HG02981 (cell line): ENCODE measurements around the gene CDKN2D.

ENCODE experiments used
- ATAC-seq: cut with Tn5 transposase; IDR thresholded peaks from one replicate; pipeline ENCODE4 v1.9.1; 2021; ENCODE audit warnings: mild to moderate bottlenecking, moderate library complexity; ENCODE audit not compliant: unreplicated experiment

CDKN2D gene

DNA sequence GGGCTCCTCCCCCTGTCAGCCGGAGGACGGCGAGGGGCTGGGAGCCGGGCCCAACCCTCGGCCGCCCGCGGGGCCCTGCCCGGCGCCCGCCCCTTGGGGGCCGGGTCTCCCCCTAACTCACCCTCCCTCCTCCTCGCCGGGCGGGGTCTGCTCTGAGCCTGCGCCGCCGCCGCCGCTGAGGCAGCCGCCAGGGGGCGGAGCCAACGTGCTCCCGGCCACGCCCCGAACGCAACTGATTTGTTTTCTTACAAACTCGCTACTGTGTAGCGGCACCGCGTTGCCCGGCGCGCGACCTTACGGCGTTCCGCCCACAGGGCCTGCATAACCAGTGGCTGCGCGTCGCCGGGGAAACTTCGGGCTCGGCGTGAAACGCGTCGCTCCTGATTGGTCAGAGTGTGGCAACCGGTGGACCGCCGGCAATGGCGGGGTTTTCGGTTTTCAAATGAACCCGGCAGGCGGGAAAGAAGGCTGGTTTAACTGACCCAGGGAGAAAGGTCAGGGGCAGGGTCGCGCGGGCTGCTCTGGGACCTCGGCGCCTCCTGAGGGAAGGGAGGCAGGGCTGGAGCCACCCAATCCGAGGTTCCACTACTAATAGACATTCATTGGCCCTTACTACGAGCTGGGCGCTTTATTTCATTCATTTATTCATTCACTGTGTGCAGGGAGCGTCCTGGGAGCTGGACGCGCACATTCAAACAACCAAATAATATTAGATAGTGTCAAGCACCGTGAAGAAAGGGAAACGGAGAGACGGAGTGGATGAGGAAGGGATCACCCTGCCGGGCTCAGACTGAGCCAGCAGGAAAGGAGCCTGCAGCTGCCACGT, at the start of gene CDKN2D:
TSS of gene CDKN2D (minus strand) at position 154 of the 826 bp plus-strand sequence. CDS start 326 bp downstream, outside the sequence.
- peak; percentile 57 for ATAC-seq

DNA sequence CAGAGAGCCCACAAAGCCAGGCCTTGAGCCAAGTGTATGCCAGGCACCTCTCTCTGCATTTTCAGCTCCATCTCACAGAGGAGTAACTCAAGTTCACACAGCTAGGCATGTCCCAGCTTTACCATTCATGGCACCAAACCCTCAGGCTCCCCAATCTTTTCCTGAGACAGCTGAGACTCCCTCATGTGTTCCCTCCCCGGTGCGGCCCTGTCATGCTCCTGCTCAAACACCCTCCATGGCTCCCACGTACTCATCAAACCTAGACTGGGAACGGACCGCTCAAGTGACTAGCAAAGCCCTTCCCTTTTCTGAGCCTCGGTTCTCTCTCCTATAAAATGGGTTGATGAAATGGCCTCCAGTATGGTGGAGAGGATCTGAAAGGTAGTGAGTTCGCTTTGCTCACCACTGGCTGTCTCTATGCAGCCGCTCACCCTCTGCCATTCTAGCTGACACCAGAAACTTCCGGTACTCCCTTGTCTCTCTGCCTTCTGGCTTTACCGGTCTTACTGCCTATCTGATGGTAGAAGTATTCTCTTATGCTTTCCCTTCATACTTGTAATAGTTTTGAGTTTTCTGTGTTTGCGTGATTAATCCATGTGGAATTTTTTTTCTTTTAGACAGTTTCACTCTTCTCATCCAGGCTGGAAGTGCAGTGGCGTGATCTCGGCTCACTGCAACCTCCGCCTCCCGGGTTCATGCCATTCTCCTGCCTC, 48.8 kb upstream of the CDKN2D start:
- no peak for ATAC-seq

DNA sequence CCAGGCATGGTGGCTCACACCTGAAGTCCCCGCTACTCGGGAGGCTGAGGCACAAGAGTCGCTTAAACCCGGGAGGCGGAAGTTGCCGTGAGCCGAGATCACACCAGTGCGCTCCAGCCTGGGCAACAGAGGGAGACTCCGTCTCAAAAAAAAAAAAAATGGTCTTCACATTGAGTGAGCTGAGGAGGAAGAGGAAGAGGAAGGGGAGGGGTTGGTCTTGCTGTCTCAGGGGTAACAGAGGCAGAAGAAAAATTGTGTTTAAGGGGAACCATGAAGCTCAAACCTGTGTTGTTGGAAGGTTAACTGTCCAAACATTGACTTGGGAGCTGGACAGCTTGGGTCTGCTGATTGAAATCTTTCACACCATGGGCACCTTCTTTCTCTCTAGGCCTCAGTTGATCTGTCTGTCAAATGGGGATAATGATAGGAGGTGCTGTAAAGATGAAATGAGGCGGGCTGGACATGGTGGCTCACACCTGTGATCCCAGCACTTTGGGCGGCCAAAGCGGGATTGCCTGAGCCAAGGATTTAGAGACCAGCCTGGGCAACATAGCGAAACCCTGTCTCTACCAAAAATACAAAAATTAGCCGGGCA, 46.7 kb upstream of the CDKN2D start:
- ATAC-seq = no peak

DNA sequence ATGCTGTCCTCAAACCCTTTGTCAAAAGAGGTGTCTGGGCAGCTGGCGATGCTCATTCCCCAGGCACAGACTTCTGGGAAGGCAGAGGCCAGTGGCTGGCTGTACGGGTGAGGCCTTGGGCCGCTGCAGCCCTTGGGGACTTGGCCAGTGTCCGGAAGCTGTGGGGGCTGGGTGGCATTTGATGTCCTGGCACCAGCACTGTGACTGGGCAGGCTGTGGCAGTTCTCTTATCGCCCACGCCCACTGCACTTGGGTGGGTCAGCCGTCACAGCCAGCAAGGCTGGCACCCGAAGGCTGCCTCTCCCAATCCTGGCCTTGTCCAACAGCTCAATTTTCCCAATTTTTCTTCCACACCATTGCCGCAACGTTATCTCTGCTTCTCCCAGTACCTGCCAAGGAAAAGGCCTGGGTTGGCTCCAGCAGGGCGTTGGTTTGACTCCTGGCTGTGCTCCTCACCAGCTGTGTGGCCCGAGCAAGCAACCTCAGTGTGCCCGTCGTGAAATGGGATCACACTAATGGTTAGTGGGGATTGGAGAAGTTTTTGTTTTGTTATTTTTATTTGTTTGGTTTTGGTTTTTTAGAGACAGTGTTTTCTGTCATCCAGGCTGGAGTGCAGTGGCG, 43.8 kb upstream of the CDKN2D start:
- ATAC-seq = no peak

DNA sequence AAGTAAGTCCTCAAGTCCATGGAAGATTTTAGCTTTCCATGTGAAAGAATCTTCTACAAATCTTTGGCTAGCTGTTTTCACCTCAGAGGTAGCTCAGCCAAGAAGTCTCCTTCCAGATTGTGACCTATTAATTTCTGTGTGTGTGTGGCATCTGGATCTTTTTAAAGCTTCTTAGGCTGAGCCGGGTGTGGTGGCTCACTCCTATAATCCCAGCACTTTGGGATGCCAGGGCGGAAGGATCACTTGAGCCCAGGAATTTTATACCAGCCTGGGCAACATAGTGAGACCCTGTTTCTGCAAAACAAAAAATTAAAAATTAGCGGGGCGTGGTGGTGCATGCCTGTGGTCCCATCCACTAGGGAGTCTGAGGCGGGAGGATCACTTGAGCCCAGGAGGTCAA, 43.1 kb upstream of the CDKN2D start:
- ATAC-seq = no peak

DNA sequence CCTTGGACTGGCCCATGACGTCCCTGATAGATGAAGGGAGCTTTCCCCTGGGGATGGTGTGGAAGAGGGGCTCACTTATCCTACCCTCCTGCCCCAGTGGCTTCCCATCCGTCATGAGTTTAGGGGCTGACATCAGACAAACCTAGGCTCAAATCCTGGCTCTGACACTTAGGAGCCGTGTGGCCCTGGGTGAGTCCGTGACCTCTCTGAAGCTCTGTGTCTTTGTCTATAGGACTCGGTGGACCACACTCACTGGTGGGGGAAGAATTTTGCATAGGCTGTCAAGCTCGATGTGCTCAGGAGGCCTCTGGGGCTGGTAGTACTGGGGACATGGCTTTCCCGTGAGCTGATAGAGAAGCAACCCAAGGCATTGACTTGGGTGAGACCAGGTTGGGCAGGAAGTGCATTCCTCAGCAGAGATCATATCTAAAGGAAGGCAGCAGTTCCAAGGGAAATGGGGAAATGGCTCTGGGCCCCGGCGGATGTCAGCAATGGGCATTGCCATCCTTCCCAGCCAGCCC, 35.7 kb upstream of the CDKN2D start:
- peak; percentile 31 for ATAC-seq

DNA sequence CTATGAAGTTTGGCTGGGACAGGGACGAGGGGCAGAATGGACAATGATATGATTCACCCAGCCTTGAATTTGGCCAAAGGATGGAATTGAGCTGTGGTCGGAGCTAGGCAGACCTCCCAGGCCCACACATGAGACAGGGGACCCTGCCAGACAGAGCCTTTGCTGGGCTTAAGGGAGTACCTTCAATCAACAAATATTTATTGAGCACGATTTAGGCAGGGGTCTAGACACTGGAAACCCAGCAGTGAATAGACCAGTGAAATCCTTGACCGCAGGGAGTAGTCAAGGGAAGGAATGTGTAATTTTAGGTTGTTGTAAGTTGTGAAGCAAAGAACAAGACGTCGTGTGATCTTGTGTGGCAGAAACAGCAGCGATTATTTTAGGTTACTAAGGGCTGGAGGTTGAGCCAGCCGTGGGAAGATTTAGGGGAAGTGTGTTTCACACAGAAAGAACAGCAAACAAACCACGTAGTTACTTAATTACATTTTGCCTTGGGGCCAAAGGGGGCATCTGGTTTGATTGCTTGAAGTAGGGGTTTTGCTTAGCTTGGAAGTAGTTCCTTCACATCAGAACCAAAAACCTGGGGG, 35.2 kb upstream of the CDKN2D start:
- peak; percentile 29 for ATAC-seq

DNA sequence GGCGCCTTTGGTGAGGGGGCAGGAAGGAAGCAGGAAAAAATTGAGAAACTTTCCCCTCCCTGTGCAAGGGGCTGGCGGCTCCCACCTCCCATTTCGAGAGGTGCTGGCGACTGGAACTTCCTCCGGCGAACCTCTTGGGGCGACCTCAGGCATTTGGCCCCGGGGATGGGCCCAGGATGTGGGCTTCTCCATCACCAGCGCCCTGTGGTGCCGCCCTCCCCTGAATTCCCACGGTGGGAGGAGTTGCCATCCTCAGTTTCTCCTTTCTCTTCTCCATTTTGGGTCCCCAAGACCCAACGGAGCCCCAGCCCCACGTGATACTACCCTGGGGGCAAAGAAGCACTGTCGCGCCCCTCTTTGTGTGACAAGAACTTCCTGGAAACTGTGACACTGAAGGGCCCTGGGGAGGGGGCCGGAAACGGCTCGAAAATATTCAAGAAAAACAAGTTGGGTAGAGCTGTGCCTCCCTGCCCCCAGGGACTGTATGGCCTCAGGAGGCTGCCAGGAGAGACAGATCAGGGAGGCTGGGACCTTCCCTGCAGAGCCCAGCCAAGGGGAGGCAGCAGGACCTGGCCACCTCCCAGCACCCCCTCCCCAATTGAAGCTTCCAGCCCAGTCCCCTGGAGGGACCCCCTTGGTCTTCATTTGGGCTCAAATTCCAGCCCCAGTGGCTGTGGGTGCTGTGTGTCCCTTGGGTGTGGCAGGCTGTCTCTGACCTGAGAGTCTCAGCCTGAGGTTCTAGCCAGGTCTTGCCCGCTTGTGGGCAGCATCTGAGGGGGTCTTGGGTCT, 34.5 kb upstream of the CDKN2D start:
- peak; percentile 38 for ATAC-seq

DNA sequence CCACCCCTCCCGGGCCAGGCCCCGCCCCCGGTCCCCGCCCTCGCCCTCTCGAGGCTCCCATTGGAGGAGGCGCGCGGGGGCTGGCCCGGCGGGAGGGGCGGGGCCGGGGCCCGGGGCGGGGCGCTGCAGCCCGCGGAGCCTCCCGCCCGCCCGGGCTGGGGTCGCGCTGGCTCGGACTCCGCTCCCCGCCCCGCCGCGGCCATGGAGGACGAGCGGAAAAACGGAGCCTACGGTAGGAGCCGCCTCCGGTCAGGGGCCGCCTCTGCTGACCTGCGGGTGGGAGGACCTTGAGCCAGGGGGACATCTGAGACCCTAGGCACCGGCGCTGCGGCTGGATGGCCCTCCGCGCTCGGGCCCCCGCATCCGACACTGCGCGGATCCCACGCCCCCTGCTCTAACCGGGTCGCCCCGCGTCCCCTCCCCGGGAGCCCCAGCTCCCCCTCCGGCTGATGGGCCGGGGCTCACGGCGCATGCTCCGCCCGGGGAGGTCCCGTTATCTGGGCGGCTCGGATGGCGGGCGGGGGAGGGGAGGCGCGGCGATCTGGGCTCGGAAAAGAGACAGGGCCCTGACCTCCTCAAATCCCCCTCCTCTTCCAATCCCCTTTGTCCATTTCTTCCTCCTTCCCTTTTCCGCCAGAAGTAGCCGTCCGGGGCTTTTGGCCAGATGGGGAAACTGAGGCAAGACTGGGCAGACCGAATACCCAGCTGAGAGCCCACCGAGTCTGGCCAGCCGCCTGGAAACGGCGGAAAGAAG, 33.7 kb upstream of the CDKN2D start:
- peak; percentile 46 for ATAC-seq

DNA sequence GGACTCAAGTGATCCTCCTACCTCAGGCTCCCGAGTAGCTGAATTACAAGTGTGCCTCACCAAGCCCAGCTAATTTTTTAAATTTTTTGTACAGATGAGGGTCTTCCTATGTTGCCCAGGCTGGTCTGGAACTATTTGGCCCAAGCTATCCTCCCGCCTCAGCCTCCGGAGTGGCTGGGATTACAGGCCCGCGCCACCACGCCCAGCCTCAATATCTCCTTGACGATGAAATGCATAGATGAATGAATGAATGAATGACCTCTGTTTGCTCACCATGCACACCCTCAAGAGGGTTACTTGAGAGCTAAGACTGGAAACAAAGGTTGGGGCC, 33.2 kb upstream of the CDKN2D start:
- ATAC-seq = no peak

DNA sequence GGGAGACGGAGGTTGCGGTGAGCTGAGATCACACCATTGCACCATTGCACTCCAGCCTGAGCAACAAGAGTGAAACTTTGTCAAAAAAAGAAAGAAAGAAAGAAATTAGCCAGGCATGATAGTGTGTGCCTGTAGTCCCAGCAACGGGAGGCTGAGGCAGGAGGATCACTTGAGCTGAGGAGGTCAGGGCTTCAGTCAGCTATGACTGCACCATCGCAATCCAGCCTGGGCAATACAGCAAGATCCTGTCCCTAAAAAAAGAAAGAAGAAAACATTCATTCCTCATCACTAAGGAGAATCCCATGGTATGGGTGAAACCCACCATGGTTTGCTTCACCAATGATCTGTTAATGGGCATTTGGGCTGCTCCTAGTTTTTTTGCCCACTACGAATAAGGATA, 31.4 kb upstream of the CDKN2D start:
- no peak for ATAC-seq

DNA sequence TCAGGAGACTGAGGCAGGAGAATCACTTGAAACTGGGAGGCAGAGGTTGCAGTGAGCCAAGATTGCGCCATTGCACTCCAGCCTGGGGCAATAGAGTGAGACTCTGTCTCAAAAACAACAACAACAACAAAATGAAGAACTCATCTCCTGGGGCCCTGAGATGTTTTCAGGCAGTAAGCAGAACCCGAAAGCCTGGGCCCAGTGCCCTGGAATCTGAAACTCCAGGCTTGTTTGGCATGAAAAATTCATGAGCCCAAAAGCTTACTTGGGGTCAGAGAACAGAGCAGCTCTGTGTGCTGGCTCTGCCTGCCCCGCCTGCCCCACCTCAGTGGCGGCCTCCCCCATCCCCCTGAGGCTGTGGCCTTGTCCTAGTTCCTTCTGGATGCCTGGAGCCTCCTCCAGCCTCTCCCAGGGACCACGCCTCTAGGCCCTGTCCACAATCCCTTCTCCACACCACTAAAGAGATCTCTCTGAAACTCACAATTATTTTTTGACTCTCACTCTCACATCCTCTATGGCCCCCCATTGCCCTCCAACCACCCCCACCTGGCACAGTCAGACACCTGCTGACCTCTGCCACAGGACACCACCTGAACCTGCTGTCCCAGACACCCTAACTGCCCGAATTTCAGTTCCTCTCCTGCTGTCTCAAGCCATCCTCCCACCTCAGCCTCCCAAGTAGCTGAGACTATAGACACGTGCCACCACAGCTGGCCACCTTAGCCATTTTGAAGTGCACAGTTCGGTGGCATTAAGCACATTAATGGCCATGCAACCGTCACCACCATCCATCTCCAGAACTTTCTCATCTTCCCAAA, 25.2 kb upstream of the CDKN2D start:
- no peak for ATAC-seq

DNA sequence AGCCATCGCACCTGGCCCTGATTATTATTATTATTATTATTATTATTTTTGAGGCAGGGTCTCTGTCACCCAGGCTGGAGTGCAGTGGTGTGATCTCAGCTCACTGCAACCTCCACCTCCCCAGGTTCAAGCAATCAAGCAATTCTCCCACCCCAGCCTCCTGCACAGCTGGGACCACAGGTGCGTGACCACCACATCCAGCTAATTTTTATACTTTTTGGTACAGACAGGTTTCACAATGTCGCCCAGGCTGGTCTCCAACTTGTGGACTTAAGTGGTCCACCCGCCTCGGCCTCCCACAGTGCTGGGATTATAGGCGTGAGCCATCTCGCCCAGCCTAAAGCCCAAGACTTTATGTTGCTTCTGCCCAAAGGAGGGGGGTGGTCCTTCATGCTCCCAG, 24.4 kb upstream of the CDKN2D start:
- no peak for ATAC-seq

DNA sequence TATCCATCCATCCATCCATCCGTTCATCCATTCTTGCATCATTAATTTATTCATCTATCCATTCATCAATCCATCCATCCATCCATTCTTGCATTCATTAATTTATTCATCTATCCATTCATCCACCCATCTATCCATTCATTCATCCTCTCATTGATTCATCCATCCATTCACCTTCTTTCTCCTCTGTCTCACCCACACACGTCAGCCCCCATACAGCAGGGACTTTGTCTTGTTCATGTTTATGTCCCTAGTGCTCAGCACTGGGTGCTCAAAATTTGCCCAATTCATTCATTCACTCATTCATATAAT, 19.0 kb upstream of the CDKN2D start:
- no peak for ATAC-seq

DNA sequence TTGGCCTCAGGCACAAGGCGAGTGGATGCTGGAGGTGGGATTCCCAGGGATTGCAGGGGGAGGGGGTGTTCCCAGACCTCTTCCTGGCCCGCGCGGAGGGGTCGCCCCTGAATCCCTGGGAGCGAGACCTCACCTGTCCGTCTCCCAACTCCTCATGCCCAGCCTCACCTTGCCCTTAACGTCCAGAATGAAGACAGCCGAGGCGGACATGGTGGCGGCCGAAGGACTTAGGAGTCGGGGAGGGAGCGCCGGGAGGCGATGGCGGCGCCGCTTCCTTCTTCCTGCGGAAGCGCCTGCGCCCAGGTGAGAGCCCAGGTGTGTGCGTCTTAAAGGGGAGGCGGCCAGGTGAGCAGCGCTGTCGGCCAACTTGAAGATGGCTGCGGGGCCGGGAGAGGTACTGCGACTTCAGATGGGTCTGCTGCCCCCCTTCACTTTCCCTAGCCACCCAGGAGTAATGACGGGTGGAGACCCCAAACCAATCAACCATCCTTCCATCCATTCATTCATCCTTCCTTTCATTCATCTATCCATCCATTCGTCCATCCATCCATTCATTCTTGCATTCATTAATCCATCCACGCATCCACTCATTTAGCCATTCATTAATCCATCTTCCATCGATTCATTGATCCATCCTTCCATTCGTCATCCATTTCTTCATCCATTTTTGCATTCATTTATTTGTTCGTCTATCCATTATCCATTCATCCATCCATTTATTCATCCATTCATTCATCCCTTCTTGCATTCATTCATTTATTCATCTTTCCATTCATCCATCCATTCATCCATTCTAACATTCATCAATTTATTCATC, 18.5 kb upstream of the CDKN2D start, which contains the start of gene AP1M2:
TSS of gene AP1M2 (minus strand) at position 291 of the 817 bp plus-strand sequence. CDS start at position 210, 81 bp downstream.
- ATAC-seq = no peak

DNA sequence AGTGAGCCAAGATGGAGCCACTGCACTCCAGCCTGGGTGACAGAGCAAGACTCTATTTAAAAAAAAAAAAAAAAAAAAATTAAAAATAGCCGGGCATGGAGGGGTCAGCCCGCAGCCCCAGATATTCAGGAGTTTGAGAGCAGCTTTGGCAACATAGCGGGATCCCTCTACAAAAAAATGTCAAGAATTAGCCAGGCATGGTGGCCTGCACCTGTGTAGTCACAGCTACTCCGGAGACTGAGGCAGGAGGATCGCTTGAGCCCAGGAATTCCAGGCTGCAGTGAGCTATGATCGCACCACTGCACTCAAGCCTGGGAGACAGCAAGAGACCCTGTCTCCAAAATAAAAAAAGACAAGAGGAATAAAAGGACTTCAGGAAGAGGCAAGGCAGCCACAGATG, 17.6 kb upstream of the CDKN2D start:
- no peak for ATAC-seq

DNA sequence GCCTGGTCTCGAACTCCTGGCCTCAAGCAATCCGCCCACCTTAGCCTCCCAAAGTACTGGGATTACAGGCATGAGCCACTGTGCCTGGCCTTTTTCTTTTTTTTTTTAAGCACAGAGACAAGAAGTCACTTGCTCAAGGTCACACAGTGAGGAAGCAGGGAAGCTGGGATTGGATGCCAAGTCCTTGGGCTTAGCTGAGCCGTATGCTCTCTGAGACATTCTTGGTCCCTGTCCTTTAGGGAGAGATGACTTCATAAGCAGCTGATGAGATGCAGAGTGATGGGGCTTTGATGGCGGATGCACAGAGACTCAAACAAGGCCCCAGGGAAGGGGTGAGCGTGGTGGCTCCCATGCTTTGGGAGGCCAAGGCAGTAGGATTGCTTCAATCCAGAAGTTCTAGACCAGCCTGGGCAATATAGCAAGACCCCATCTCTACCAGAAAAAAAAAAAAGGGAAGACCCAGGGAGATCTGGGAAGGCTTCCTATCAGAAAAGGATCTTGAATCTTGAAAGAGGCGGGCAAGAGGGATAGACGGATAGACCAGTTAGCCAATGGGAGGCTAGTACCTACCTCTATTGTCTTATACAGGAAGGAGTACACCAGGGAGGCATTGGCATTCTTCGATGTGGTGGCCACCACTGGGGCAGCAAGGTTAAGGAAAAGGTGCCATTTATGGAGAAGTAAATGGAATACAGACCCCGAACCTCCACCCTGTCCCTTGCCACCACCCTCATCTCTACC, 14.4 kb upstream of the CDKN2D start:
- no peak for ATAC-seq
